DOHH2 (cell line): Measurements from ENCODE around the gene CMTM4.

ENCODE experiments used
- CTCF ChIP-seq: fragments of 200-600 bp; sonication (generic); IDR thresholded peaks from one replicate; pipeline ENCODE4 v1.5.1; 2014; ENCODE audit warnings: antibody characterized with exemption, mild to moderate bottlenecking, low read depth, low read length; ENCODE audit not compliant: poor library complexity, severe bottlenecking
- EZH2phosphoT487 ChIP-seq: fragments of 200-600 bp; sonication (generic); IDR thresholded peaks from 2 replicates; pipeline ENCODE4 v1.6.1; 2017; ENCODE audit warnings: borderline replicate concordance, mild to moderate bottlenecking, antibody characterized with exemption, low read length, moderate library complexity, mixed read lengths

GRCh38 chr16:66594739-66595138 is 101.8 kb downstream of the CMTM4 start:
- TF ChIP-seq CTCF (no peak), EZH2phosphoT487 (no peak)
